Breast epithelium (tissue), 3 donors: Measurements from ENCODE around the gene CACNB1.

Experiments
- CTCF ChIP-seq, 3 donors: fragments of 450-650 bp; IDR thresholded peaks; one replicate each; pipeline ENCODE4 v1.5.1; 2016 to 2017; ENCODE audit warnings: antibody characterized with exemption in 3 of 3, mild to moderate bottlenecking in 3 of 3, moderate library complexity in 3 of 3
- POLR2AphosphoS5 ChIP-seq, 3 donors: sonication (generic); formaldehyde crosslinking; IDR thresholded peaks; one replicate each; pipeline ENCODE4 v1.6.1; 2017; ENCODE audit warnings: antibody characterized with exemption in 3 of 3

- TF ChIP-seq CTCF (IDR thresholded peaks at IDR 0.05): no peak
- TF ChIP-seq POLR2AphosphoS5 (IDR thresholded peaks at IDR 0.05): no peak
Observed at GRCh38 chr17:39166437-39167335, 30.8 kb downstream of the CACNB1 start.
